ENCODE data around the gene C1orf226.
"Not testable (repeated sequence)": the region's sequence is repeated elsewhere in the genome, so short reads cannot be mapped to it uniquely, and the experiment has no call there.

C1orf226 gene, protein sequence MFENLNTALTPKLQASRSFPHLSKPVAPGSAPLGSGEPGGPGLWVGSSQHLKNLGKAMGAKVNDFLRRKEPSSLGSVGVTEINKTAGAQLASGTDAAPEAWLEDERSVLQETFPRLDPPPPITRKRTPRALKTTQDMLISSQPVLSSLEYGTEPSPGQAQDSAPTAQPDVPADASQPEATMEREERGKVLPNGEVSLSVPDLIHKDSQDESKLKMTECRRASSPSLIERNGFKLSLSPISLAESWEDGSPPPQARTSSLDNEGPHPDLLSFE

GRCh38 chr1:162381383-162381782, at the start of gene C1orf226:
Gene C1orf226, plus strand, starts transcription at chr1:162381728. Its CDS starts 174 bp downstream, at chr1:162381902.
- no peak for DNase-seq

DNA sequence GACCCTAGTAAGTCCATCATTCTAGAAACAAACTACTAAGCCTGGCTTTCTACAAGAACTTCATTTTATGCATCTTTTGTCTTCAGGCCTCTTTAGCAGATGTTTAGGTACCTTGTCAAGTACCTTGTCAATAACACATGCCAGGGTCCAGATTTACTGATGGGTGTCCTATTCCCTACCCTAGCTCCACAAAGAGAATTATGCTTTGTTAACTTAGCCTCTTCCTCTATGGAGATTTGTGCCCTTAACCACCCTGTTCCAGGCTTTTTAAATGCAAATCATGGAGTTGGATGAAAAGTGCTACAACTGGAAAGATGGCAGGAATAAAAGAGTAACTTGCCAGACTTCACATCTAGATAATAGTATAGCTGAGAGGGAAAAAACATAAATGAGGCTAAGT, 47.5 kb upstream of the C1orf226 start:
- no peak for DNase-seq

GRCh38 chr1:162335126-162335525, 46.4 kb upstream of the C1orf226 start:
- DNase-seq: no peak

DNA sequence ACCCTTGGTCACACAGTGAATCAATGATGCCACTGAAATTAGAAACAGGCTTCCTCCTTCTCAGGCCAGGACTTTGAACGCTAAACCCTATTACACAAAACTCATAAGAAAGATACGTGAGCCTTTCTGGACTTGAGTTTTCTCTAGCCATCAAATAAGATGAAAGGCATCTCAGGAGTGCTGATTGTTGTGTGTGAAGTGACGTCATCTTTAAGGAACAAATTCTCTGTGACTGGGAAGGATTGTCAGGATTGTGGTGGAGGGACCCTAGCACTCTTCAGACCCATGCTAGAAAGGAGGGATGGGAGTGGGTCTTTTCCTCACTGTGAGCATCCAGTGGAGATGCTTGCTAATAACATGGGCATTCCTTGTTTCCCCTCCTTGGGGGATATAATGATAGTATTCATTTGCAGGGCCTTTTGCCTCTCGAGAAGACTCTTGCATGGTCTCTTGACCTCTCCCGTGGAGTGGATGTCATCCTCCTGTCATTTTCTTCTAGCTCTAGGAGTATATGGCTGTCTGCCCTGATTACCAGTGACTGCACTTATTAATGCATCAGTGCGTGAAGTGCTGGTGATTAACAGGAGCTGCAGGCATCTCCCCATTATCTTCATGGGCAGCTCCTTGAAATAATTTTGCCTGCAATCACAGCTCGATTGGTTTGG, 44.8 kb upstream of the C1orf226 start:
- no peak for DNase-seq

GRCh38 chr1:162342452-162342983, 39.0 kb upstream of the C1orf226 start:
- no peak for DNase-seq

DNA sequence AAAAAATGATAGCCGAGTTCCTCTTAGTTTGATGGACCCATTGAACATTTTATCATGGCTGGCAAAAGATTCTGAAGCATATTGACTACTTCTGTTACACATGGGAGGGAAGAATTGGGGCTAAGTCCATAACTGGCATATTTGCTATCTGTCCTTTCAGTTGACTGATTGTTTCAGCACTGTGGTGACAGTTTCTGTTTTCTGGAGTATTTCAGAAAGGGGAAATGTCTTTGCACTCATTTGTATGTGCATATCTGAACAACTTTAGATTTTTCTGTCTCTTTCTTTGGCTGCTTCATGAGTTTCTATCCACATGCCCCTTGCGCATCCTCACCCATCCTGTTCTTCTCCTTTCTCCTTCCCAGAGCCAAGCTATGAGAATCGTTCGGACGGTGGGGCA, 38.1 kb upstream of the C1orf226 start:
- no peak for DNase-seq

- no peak for DNase-seq
Observed at GRCh38 chr1:162347281-162347680, 34.2 kb upstream of the C1orf226 start.

- no peak for DNase-seq
Observed at GRCh38 chr1:162349635-162350330, 31.7 kb upstream of the C1orf226 start.

- DNase-seq: no peak
Observed at GRCh38 chr1:162351246-162351842, 30.2 kb upstream of the C1orf226 start.

GRCh38 chr1:162351874-162352273, 29.7 kb upstream of the C1orf226 start:
- not testable (repeated sequence) for DNase-seq

- no peak for DNase-seq
Observed at GRCh38 chr1:162353078-162353477, 28.4 kb upstream of the C1orf226 start.

- DNase-seq: no peak
Observed at GRCh38 chr1:162353702-162354101, 27.8 kb upstream of the C1orf226 start.

DNA sequence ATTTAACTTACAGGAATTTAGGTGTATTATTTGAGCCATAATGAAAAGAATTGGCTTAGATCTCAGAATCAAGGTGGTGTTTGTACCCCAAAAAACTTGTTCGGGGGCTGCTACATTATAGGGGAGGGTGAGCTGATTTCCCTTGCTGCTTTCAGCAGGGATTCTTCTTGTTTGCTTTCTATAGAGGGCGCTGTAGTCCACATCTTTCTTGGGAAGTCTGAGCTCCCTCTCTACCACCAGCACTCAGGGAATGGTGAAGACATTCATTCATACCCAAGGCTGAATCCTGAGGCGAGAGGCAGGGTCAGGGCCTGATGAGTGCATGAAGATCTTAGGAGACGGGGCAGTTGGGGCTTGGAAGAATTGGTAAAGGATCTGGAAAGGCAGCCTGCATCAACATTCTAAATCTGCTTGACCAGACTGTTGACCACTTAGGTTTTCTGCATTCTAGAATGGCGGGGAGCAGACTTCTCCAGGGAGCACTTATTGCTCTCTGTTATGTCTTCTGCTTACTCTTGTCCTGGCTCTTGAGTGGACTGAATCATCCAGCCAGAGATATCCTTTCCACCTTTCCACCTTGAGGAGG, 23.8 kb upstream of the C1orf226 start:
- no peak for DNase-seq

GRCh38 chr1:162358928-162359327, 22.6 kb upstream of the C1orf226 start:
- DNase-seq: no peak

DNA sequence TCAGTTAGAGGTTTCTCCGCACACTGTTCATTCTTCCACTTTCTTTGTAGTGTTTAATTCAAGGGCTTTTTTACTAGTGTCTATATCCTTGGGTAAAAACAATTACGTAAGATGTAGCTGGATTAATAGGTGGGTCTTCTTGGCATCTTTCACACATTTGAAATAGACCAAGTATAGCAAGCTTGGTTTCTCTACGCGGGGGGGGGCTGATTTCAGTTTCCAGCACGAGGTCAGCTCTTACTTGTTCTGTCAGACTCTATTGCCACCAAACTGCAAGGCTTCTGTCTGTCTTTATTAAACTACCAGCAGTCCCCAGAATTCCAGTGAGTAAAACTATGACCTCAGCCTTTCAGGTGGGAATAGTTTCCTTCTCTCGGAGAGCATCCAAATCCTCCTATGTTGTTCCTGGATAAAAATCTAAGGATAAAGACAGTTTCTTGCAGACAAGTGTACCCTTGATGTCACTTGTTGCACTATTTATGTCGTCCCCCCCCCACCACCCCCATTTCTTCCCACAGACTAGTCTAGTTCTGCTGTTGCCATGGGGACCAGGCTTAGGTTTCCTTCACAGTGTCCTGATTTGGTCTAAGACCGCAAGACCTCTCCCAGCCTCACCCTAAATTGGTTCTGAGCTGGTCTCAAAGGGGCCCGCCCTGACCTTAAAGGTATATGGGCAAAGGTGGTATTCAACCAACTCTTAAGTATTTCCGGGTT, 21.8 kb upstream of the C1orf226 start:
- no peak for DNase-seq

DNA sequence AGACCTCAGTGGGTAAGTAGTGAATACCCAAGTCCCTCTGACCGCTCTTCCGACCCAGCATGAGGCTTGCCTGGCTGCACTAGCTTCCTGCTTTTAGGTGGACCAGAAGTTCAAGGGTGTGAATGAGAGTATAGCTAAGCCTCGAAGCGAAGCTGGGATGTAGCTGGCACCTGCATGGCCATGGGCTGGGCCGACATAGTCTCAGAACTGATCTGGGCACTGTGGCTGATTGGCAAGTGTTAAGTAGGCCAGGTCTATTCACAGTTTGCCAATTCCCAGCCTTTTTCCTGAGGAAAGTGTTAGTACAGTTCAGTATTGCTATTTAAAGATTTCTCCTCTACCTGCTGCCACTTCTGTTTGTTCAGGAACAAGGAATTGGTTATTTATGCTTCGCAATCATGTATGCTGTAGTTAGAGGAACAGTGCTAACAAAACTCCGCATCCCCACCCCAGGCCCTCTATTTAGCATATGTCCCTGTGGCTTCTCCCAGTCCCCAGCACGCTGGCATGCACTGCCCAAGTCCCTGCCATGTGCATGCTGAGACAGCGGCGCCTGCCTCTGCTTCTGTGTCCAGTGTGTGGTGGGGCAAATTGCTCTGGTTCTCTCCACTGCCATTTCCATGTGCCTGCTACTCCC, 21.2 kb upstream of the C1orf226 start:
- DNase-seq: no peak

DNA sequence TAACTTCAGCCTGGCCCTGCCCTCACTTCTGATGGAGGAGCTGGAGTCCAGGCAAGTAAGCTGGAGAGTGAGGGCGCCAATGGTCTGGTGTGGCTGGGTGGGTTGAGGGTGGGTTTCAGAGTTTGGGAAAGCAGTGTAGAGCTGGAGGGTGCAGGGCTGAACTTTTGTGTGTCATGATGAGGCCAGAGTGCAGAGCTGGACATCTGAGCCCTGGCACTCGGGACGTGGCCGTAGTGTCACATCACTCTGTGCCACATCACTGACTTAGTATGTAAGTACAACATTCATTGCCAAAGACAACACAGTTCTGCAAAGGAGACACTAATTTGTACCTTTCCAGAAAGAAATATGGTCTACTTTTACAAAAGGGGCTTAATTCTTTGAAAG, 20.7 kb upstream of the C1orf226 start:
- no peak for DNase-seq

- DNase-seq: no peak
Observed at GRCh38 chr1:162361349-162361748, 20.2 kb upstream of the C1orf226 start.

GRCh38 chr1:162363823-162364222, 17.7 kb upstream of the C1orf226 start:
- no peak for DNase-seq

DNA sequence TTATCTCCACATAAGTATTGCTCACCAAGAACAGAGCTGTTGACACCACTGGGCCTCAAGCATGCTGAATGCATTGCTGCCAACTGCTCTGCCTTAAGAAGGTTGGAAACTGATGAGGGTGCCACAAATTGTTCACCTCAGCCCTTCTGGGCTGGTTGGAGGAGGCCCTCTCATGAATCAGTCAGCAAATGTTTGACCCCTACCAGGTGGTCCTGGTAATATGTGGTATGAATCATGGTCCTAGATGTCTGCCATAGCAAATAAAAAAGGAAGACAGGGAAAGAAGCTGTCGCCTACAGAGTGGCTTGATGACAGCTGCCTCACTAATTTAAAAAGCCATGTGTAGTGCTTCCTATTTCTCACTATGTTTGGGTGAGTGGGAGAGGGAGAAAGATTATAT, 17.0 kb upstream of the C1orf226 start:
- no peak for DNase-seq

GRCh38 chr1:162365284-162366020, 16.1 kb upstream of the C1orf226 start:
- DNase-seq: no peak
